PFSK-1 (cell line): ENCODE measurements around the gene CARHSP1.

ENCODE experiments used
- FOXP2 ChIP-seq: optimal IDR thresholded peaks from 2 replicates; pipeline ENCODE3; 2011; ENCODE audit warnings: borderline replicate concordance, control low read depth, inconsistent platforms; ENCODE audit not compliant: insufficient read depth; ENCODE audit errors: extremely low read length, extremely low read depth
- POLR2AphosphoS5 ChIP-seq: IDR thresholded peaks from 2 replicates; pipeline ENCODE4 v1.6.1; 2012; ENCODE audit warnings: low read depth, mild to moderate bottlenecking, control low read depth, low read length, moderate library complexity
- REST ChIP-seq, 2 experiments: IDR thresholded peaks; 2 replicates each; pipeline versions ENCODE4 v1.6.1 to v1.8.0; 2011 to 2012; ENCODE audit warnings: low read depth in 2 of 2, low read length in 2 of 2, control low read depth in 1 of 2, inconsistent platforms in 1 of 2, mild to moderate bottlenecking in 1 of 2, moderate library complexity in 1 of 2; ENCODE audit not compliant: insufficient read depth in 1 of 2
- SIN3A ChIP-seq: IDR thresholded peaks from 2 replicates; pipeline ENCODE4 v1.6.1; 2012; ENCODE audit warnings: mild to moderate bottlenecking, low read length, moderate library complexity, borderline replicate concordance; ENCODE audit not compliant: insufficient read depth
- TAF1 ChIP-seq: IDR thresholded peaks from 2 replicates; pipeline ENCODE4 v1.6.1; 2012; ENCODE audit warnings: low read length, control low read depth, borderline replicate concordance; ENCODE audit not compliant: insufficient read depth

CARHSP1 gene

GRCh38 chr16:8828541-8829165, 40.2 kb downstream of the CARHSP1 start:
- no peak for TF ChIP-seq POLR2AphosphoS5
- TF ChIP-seq SIN3A, result no peak
- no peak for TF ChIP-seq REST (IDR thresholded peaks at IDR 0.05; ENCODE audit: insufficient read depth in 1 of 2, low read depth in 2 of 2, low read length in 2 of 2)
- no peak for TF ChIP-seq FOXP2
- no peak for TF ChIP-seq TAF1

GRCh38 chr16:8826278-8826879, 42.4 kb downstream of the CARHSP1 start:
- TF ChIP-seq POLR2AphosphoS5, result no peak
- TF ChIP-seq SIN3A, result no peak
- no peak for TF ChIP-seq FOXP2

GRCh38 chr16:8822403-8822802, 46.4 kb downstream of the CARHSP1 start:
- TF ChIP-seq TAF1, result no peak
- TF ChIP-seq FOXP2, result no peak
- TF ChIP-seq REST (IDR thresholded peaks at IDR 0.05; ENCODE audit: insufficient read depth in 1 of 2, low read depth in 2 of 2, low read length in 2 of 2), result no peak
- no peak for TF ChIP-seq SIN3A
- no peak for TF ChIP-seq POLR2AphosphoS5

GRCh38 chr16:8819411-8820034, 49.3 kb downstream of the CARHSP1 start:
- TF ChIP-seq POLR2AphosphoS5, result no peak
- no peak for TF ChIP-seq TAF1
- no peak for TF ChIP-seq REST (IDR thresholded peaks at IDR 0.05; ENCODE audit: insufficient read depth in 1 of 2, low read depth in 2 of 2, low read length in 2 of 2)
- TF ChIP-seq SIN3A, result no peak

GRCh38 chr16:8818504-8819270, 50.1 kb downstream of the CARHSP1 start:
- TF ChIP-seq FOXP2 (no peak), POLR2AphosphoS5 (no peak), TAF1 (no peak), SIN3A (no peak), REST (IDR thresholded peaks at IDR 0.05; ENCODE audit: insufficient read depth in 1 of 2, low read depth in 2 of 2, low read length in 2 of 2) (no peak)
